PC-9 (cell line): ENCODE results near the gene DIAPH3.

Experiments
- EZH2 ChIP-seq: fragments of 200-600 bp; sonication (generic); IDR thresholded peaks from 2 replicates; pipeline ENCODE4 v1.8.0; 2017; ENCODE audit warnings: antibody characterized with exemption, low read depth
- TF ChIP-seq, protein P1 (sequence below): fragments of 200-600 bp; sonication (generic); conservative IDR thresholded peaks from 2 replicates; pipeline ENCODE4 v1.6.1; 2017; ENCODE audit warnings: mixed run types, antibody characterized with exemption, mild to moderate bottlenecking, moderate library complexity

DNA sequence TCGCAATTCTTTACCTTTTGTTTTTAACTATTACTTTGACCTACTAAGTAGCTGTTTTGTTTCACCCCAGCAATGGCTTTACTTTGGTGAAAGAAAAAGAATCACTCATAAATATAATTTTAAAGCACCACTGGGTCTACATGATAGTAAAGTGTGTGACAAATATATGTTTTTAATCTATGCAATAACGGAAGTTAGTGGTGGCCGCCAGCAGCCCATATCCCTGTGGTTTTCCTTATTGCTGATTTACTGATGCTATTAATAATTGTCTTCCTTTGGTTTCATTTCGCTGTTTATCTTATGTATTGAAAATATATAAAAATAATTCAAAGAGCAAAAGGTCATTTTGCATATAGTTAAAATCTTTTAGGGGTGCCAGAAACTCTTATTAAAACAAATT, 491.3 kb downstream of the DIAPH3 start:
- TF ChIP-seq, protein P1, sequence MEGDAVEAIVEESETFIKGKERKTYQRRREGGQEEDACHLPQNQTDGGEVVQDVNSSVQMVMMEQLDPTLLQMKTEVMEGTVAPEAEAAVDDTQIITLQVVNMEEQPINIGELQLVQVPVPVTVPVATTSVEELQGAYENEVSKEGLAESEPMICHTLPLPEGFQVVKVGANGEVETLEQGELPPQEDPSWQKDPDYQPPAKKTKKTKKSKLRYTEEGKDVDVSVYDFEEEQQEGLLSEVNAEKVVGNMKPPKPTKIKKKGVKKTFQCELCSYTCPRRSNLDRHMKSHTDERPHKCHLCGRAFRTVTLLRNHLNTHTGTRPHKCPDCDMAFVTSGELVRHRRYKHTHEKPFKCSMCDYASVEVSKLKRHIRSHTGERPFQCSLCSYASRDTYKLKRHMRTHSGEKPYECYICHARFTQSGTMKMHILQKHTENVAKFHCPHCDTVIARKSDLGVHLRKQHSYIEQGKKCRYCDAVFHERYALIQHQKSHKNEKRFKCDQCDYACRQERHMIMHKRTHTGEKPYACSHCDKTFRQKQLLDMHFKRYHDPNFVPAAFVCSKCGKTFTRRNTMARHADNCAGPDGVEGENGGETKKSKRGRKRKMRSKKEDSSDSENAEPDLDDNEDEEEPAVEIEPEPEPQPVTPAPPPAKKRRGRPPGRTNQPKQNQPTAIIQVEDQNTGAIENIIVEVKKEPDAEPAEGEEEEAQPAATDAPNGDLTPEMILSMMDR, result no peak
- no peak for TF ChIP-seq EZH2
